GM19351 (cell line): ENCODE results near the gene KCP.
"Not testable (repeated sequence)": the region's sequence is repeated elsewhere in the genome, so short reads cannot be mapped to it uniquely, and the experiment has no call there.

Experiments
- ATAC-seq: cut with Tn5 transposase; IDR thresholded peaks from one replicate; pipeline ENCODE4 v1.9.1; 2021; ENCODE audit warnings: mild to moderate bottlenecking, moderate library complexity; ENCODE audit not compliant: unreplicated experiment

KCP gene

GRCh38 chr7:128922496-128923410, 12.2 kb upstream of the KCP start:
- no peak for ATAC-seq

- no peak for ATAC-seq
Measured at GRCh38 chr7:128921866-128922440, 11.4 kb upstream of the KCP start.

- no peak for ATAC-seq
Measured at GRCh38 chr7:128920913-128921582, 10.5 kb upstream of the KCP start.

GRCh38 chr7:128919881-128920799, 9.6 kb upstream of the KCP start:
- ATAC-seq, result no peak

GRCh38 chr7:128919241-128919640, 8.7 kb upstream of the KCP start:
- ATAC-seq, result no peak

GRCh38 chr7:128918016-128918665, 7.6 kb upstream of the KCP start:
- no peak for ATAC-seq

GRCh38 chr7:128917122-128917521, 6.6 kb upstream of the KCP start:
- ATAC-seq, result no peak

GRCh38 chr7:128916643-128916915, 6.1 kb upstream of the KCP start:
- no peak for ATAC-seq

- ATAC-seq, result no peak
Measured at GRCh38 chr7:128915841-128916642, 5.5 kb upstream of the KCP start.

- ATAC-seq, result no peak
Measured at GRCh38 chr7:128915271-128915819, 4.8 kb upstream of the KCP start.

GRCh38 chr7:128914566-128915151, 4.2 kb upstream of the KCP start:
- ATAC-seq, result no peak

- no peak for ATAC-seq
Measured at GRCh38 chr7:128913870-128914565, 3.5 kb upstream of the KCP start.

GRCh38 chr7:128912709-128913495, 2.4 kb upstream of the KCP start:
- not testable (repeated sequence) for ATAC-seq

- ATAC-seq, result no peak
Measured at GRCh38 chr7:128912281-128912680, 1.8 kb upstream of the KCP start.

- ATAC-seq, result no peak
Measured at GRCh38 chr7:128911423-128912031, 1.0 kb upstream of the KCP start.

- no peak for ATAC-seq
Measured at GRCh38 chr7:128909625-128910568, 612 bp downstream of the KCP start.
